Keratinocyte (primary cell): ENCODE measurements around the gene RPS16. TPM values are rescaled to one million over a fixed set of nuclear protein-coding genes. Genes with fewer than 3 reads are reported as not detected.

Experiments
- DNase-seq: peaks from one replicate; pipeline ENCODE4 v3.0.0-alpha.2; 2011; ENCODE audit warnings: low read depth, missing footprints, low spot score
- FAIRE-seq: peaks from 2 replicates; lab custom pipeline; 2011; peaks lifted over from hg19 to GRCh38; lab: Jason Lieb, UNC
- H2AFZ ChIP-seq: 2 replicates; pipeline ENCODE4 v1.6.0; 2012; ENCODE audit warnings: low read length, control low read depth, inconsistent platforms; ENCODE audit not compliant: control insufficient read depth
- H3K27ac ChIP-seq: 2 replicates; pipeline ENCODE4 v1.5.1; 2011; ENCODE audit warnings: low read length; ENCODE audit not compliant: control insufficient read depth, insufficient read depth
- H3K27me3 ChIP-seq: 3 replicates; pipeline ENCODE4 v1.6.0; 2011; ENCODE audit warnings: low read length; ENCODE audit not compliant: control insufficient read depth, insufficient read depth; ENCODE audit errors: extremely low read depth
- H3K36me3 ChIP-seq, 2 experiments: 2 replicates in 1 of 2; 3 replicates in 1 of 2; pipeline ENCODE4 v1.5.1; 2011; ENCODE audit warnings: low read length in 2 of 2, mild to moderate bottlenecking in 1 of 2; ENCODE audit not compliant: control insufficient read depth in 2 of 2, insufficient read depth in 2 of 2; ENCODE audit errors: extremely low read depth in 1 of 2
- H3K4me1 ChIP-seq: 3 replicates; pipeline ENCODE4 v1.5.1; 2011; ENCODE audit warnings: low read length; ENCODE audit not compliant: control insufficient read depth, insufficient read depth; ENCODE audit errors: extremely low read depth
- H3K4me2 ChIP-seq: 3 replicates; pipeline ENCODE4 v1.6.0; 2011; ENCODE audit warnings: low read depth, low read length; ENCODE audit not compliant: control insufficient read depth, insufficient read depth; ENCODE audit errors: extremely low read depth
- H3K4me3 ChIP-seq, 3 experiments: fragments of 200-600 bp in 1 of 3; sonication (generic) in 1 of 3; 2 replicates in 2 of 3; 3 replicates in 1 of 3; pipeline ENCODE4 v1.5.1; 2011 to 2016; ENCODE audit warnings: low read length in 3 of 3, mild to moderate bottlenecking in 3 of 3, control low read depth in 2 of 3, inconsistent platforms in 1 of 3, low read depth in 1 of 3, mixed read lengths in 1 of 3, mixed run types in 1 of 3, moderate library complexity in 1 of 3; ENCODE audit not compliant: control insufficient read depth in 2 of 3, insufficient read depth in 2 of 3; ENCODE audit errors: extremely low read depth in 1 of 3
- H3K79me2 ChIP-seq: 2 replicates; pipeline ENCODE4 v1.6.0; 2012; ENCODE audit warnings: low read length; ENCODE audit not compliant: control insufficient read depth, insufficient read depth
- H3K9ac ChIP-seq: 3 replicates; pipeline ENCODE4 v1.6.0; 2011; ENCODE audit warnings: low read length; ENCODE audit not compliant: control insufficient read depth, insufficient read depth; ENCODE audit errors: extremely low read depth
- H3K9me1 ChIP-seq: 3 replicates; pipeline ENCODE4 v1.6.0; 2011; ENCODE audit warnings: low read length; ENCODE audit not compliant: control insufficient read depth, insufficient read depth; ENCODE audit errors: extremely low read depth
- H3K9me3 ChIP-seq: 2 replicates; pipeline ENCODE4 v1.5.1; 2012; ENCODE audit warnings: low read depth, low read length; ENCODE audit not compliant: control insufficient read depth
- H4K20me1 ChIP-seq: 3 replicates; pipeline ENCODE4 v1.6.0; 2011; ENCODE audit warnings: low read length; ENCODE audit not compliant: control insufficient read depth, insufficient read depth; ENCODE audit errors: extremely low read depth
- CTCF ChIP-seq, 3 experiments: IDR thresholded peaks in 1 of 3; conservative IDR thresholded peaks in 1 of 3; optimal IDR thresholded peaks in 1 of 3; 2 replicates in 2 of 3; 3 replicates in 1 of 3; pipeline versions ENCODE3 to v1.5.1; 2011; ENCODE audit warnings: low read length in 3 of 3, mild to moderate bottlenecking in 3 of 3, moderate library complexity in 2 of 3, control low read depth in 1 of 3, inconsistent platforms in 1 of 3; ENCODE audit not compliant: insufficient read depth in 2 of 3; ENCODE audit errors: extremely low read depth in 1 of 3
- EZH2 ChIP-seq: IDR thresholded peaks from one replicate; pipeline ENCODE4 v1.6.1; 2012; ENCODE audit warnings: inconsistent platforms, mild to moderate bottlenecking, low read length, moderate library complexity
- dilution Hi-C: fragments of 300-500 bp; cut with MboI; formaldehyde crosslinking; loops from one replicate; pipeline ENCODE4 v1.7.0; 2020; ENCODE audit warnings: low sequenced_read_pairs; ENCODE audit not compliant: extremely low pct_ligation_motif_present
- polyA plus RNA-seq, 5 experiments: library from polyadenylated mRNA; depleted of rRNA in 3 of 5; stranded (reverse) in 3 of 5; stranded (forward) in 1 of 5; unstranded in 1 of 5; fragments of >200 nt; gene quantifications; 1 replicate in 1 of 5; 2 replicates in 3 of 5; 3 replicates in 1 of 5; pipeline versions ENCODE4 v1.2.1 to v1.2.3, GENCODE V29; 2011 to 2012; ENCODE audit warnings: missing spikeins in 2 of 5, low read depth in 1 of 5, low replicate concordance in 1 of 5

Gene RPS16
- polyA plus RNA-seq, 1 donor (not counting 4 experiments of a cell fraction or from before 2014, with no cell fraction given) = 1,323 TPM

DNA sequence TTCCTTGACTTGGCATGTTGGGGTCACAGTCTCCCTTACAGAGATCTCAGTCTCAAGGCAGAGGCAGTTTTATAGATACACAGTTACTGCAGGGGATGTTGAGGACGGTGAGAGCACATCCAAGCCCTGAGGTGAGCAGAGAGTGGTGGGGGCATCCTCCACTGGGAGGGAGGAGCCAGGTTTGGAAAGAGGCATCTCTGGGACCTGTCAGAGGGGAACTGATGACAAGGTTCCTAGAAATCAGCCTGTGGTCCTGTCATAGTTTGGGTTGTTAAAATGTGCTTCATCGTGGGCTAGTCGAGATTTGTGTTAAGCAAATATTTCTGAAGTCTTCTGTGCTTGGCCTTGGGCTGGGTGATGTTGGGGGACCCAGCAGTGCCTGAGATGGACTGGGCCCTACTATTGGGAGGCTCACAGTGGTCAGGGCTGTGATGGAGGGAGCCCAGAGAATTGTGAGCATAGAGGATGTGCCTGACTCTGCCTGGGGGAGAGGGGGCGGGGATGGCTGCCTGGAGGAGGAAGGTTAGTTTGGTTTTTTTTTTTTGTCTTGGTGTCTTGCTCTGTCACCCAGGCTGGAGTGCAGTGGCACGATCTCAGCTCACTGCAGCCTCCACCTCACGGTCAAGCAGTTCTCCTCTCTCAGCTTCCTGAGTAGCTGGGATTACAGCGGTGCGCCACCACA, 13.5 kb upstream of the RPS16 start:
- Histone ChIP-seq H3K9me3 (no peaks in the 10 kb centered on the region), H3K4me3 (no peak overlapping the region), H3K4me2 (no peak overlapping the region), H3K79me2 (peaks cover 93% of the 10 kb centered on the region), H3K36me3 (peaks cover 18 to 22% of the 10 kb centered on the region in 2 experiments), H3K4me1 (peaks cover 23% of the 10 kb centered on the region), H2AFZ (no peak overlapping the region), H3K9me1 (peaks cover 2% of the 10 kb centered on the region), H3K27ac (no peak overlapping the region), H3K9ac (no peak overlapping the region), H4K20me1 (peaks cover 14% of the 10 kb centered on the region), H3K27me3 (no peaks in the 10 kb centered on the region)
- FAIRE-seq (no peak), DNase-seq (no peak)
- dilution Hi-C loops = no loop called here
- no peak for TF ChIP-seq CTCF (optimal IDR thresholded peaks at IDR 0.05 in 1 of 3, IDR thresholded peaks at IDR 0.05 in 1 of 3, conservative IDR thresholded peaks at IDR 0.05 in 1 of 3; ENCODE audit: extremely low read depth in 1 of 3, insufficient read depth in 2 of 3, low read length in 3 of 3)
- TF ChIP-seq EZH2 = no peak

DNA sequence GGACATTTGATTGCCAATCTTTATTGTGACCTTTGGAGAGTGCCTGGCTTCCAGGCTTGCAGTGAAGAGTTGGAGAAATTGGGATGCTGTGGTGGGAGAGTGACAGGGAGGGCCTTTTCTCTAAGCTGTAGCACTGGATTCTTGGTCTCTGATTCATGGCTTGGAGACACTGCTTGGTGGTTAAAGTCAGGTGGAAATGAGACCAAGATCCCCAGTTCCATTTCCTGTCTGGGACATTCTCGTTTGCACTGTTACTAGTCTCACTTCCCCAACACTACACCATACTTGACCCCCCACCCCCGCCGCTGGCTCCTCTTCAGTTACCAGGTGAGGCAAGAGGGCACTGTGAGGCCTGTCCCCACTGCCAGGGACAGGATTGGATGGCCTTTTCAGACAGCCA, 12.5 kb upstream of the RPS16 start:
- Histone ChIP-seq H3K9me3 (no peaks in the 10 kb centered on the region), H3K4me3 (peak overlapping the region in 2 of 3 experiments; percentile 4 to 32), H3K36me3 (peaks cover 15 to 16% of the 10 kb centered on the region in 2 experiments), H3K27ac (no peak overlapping the region), H3K27me3 (no peaks in the 10 kb centered on the region), H3K4me2 (peak overlapping the region; percentile 73), H3K4me1 (peaks cover 23% of the 10 kb centered on the region), H4K20me1 (peaks cover 14% of the 10 kb centered on the region), H3K9me1 (peaks cover 2% of the 10 kb centered on the region), H3K9ac (no peak overlapping the region), H2AFZ (no peak overlapping the region), H3K79me2 (peaks cover 85% of the 10 kb centered on the region)
- dilution Hi-C loops = no loop called here
- TF ChIP-seq CTCF (optimal IDR thresholded peaks at IDR 0.05 in 1 of 3, IDR thresholded peaks at IDR 0.05 in 1 of 3, conservative IDR thresholded peaks at IDR 0.05 in 1 of 3; ENCODE audit: extremely low read depth in 1 of 3, insufficient read depth in 2 of 3, low read length in 3 of 3) (no peak), EZH2 (no peak)
- peak; percentile 83 for FAIRE-seq
- no peak for DNase-seq
